Measurements from ENCODE around the gene THAP7.
A peak's percentile ranks its signal among the peaks of the same experiment; 100 is the strongest.

The THAP7 gene

GRCh38 chr22:21030621-21031544, 29.0 kb upstream of the THAP7 start:
- no peak for DNase-seq

DNA sequence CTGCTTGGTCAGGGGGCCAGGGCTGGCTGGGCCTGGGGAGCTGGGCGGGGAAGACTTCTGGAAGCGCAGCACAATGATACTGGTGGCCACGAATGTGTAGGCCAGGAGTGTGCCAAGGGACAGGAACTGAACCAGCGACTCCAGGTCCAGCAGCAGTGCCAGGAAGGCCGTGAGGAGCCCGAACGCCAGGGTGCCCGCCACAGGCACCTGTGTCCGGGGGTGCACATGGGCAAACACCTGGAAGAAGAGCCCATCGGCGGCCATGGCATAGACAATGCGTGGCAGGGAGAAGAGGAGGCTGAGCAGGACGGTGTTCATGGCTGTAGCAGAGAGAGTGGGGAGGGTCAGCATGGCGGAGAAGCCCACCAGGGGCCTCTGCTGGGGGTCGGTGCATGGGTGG, 28.1 kb upstream of the THAP7 start:
- DNase-seq: no peak

GRCh38 chr22:21029486-21030025, 27.6 kb upstream of the THAP7 start:
- peak; percentile 33 for DNase-seq

- DNase-seq: peak; percentile 65
Observed at GRCh38 chr22:21028277-21029251, 26.6 kb upstream of the THAP7 start.

GRCh38 chr22:21026783-21027692, 25.1 kb upstream of the THAP7 start:
- peak; percentile 75 for DNase-seq

- DNase-seq: no peak
Observed at GRCh38 chr22:21025763-21026755, 24.1 kb upstream of the THAP7 start.

DNA sequence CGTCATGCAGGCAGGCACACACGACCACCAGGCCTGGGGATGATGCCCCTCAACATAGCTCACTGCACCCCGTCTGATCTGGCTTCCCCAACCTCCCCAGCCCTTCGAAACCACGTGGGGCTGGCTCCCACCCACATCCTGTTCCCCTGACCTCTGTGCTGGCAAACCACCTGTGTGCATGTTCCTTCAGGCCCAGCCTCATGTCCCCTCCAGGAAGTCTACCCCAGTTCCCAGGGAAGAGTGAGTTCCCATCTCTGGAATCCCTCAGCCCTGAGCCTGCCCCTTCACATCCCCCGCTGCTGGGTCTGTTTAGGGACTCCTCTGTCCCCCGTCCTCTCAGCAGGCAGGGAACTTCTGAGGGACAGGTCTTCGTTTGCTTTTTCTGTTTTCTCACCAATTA, 23.3 kb upstream of the THAP7 start:
- DNase-seq: no peak

DNA sequence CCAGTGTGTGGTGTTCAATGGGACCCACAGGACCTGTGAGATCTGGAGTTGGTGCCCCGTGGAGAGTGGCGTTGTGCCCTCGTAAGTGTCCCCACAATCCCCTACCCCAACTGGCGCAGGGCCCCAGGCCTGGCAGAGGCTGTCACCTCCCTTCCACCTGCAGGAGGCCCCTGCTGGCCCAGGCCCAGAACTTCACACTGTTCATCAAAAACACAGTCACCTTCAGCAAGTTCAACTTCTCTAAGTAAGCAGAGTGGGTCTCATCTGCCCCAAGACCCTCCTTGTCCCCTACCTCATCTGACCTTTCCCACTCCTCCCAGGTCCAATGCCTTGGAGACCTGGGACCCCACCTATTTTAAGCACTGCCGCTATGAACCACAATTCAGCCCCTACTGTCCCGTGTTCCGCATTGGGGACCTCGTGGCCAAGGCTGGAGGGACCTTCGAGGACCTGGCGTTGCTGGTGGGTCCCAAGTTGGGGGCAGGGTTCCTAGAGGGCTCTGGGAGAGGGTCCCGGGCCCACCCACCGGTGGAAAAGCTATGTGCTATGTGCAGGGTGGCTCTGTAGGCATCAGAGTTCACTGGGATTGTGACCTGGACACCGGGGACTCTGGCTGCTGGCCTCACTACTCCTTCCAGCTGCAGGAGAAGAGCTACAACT, 21.2 kb upstream of the THAP7 start:
- DNase-seq: no peak

- no peak for DNase-seq
Observed at GRCh38 chr22:21022507-21022906, 20.6 kb upstream of the THAP7 start.

- DNase-seq: peak; percentile 26
Observed at GRCh38 chr22:21020802-21021429, 19.0 kb upstream of the THAP7 start.

DNA sequence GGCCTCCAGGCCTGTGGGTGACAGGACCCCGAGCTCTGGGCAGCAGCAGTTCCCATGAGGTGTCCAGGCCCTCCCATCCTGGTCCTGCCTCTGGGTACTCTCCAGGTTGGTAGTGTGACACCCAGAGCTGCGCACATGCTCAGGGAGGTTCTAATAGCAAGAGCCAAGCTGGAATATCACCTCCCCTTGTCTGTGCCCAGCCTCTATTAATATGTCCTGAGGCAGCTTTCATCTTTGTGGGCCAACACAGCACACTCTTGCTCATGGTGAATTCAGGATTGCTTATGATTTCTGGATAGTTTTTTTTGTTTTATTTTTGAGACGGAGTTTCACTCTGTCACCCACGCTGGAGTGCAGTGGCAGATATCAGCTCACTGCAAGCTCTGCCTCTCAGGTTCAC, 16.4 kb upstream of the THAP7 start:
- DNase-seq: no peak

DNA sequence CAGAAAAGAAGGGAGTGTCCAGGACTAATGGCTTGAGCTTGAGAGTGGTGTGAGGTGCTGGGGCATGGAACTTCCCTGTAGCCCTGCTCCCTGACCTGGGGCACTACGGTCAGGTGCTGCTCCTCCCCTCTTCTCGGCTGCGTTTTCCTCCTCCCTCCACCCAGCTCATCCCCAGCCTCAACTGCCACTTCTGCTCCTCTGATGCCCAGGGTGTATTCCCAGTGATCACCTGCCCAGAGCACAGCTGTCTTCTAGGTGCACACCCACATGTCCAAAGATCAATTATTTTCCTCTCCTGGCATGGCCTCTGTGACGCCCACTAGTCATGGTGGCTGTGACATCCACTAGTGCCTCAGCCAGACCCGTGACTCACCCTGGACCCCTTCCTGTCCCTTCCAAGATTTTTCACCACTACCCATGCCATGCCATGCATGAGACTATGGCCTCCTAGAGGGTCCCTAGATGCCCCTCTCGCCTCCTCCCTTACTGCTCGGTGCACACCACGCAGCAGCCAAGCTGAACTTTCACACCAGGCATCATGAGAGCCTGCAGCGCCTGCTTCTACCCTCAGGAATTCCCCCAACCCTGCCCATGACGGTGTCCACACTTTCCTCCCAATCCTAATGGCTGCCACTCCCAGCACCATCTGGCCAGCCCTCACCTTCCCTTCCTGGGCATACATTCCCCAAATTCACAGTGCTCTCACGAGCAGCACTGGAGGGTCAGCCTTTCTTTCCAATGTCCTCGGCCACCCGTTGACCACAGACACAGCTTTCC, 14.9 kb upstream of the THAP7 start:
- DNase-seq: no peak

- no peak for DNase-seq
Observed at GRCh38 chr22:21015466-21016006, 13.6 kb upstream of the THAP7 start.

GRCh38 chr22:21014726-21015465, 13.0 kb upstream of the THAP7 start, which contains the start of gene P2RX6:
Gene P2RX6, plus strand, starts transcription at chr22:21015165. Its CDS starts 10 bp downstream, at chr22:21015175.
- DNase-seq: peak; percentile 58

GRCh38 chr22:21014202-21014725, 12.3 kb upstream of the THAP7 start:
- peak; percentile 94 for DNase-seq

GRCh38 chr22:21013657-21014201, 11.8 kb upstream of the THAP7 start:
- DNase-seq: peak; percentile 58
